HG03432 (cell line): ENCODE measurements around the gene LUC7L2.
"Not testable (repeated sequence)": the region's sequence is repeated elsewhere in the genome, so short reads cannot be mapped to it uniquely, and the experiment has no call there.

Experiments
- ATAC-seq: cut with Tn5 transposase; IDR thresholded peaks from one replicate; pipeline ENCODE4 v1.9.1; 2021; ENCODE audit warnings: mild to moderate bottlenecking, moderate library complexity; ENCODE audit not compliant: unreplicated experiment

Gene LUC7L2

GRCh38 chr7:139359366-139360209 lies at the start of gene LUC7L2:
Gene LUC7L2 (plus strand): TSS chr7:139359894. CDS start chr7:139360262, 368 bp downstream.
- peak; percentile 80 for ATAC-seq

DNA sequence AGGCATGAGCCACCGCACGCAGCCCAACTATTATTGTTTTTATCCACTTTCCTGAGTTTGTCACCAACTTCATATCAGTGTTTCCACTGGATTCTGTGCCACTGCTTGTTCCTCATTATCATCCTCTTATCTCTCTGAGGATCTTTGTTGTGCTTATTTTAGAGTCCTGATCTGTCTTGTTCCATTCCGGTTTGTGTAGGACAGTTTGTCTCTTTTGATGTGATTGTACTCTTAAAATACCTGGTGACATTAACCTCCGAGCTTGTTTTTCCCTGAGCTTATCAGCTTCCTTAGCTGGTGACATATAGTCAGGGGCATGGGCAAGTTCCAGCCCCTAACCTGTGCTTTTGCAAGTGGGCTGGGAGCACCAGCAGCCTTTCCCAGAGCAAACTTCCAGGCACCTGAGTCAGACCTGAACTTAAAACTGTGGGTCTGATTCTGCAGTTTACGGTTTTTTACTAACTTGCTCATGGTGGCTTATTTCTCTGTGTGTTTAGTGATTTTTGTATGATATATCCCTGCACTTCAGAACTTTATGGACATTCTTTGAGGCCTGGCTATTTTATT lies 41.7 kb upstream of the LUC7L2 start:
- no peak for ATAC-seq

- no peak for ATAC-seq
Measured at GRCh38 chr7:139321071-139321745, 38.5 kb upstream of the LUC7L2 start.

GRCh38 chr7:139324709-139325108 lies 35.0 kb upstream of the LUC7L2 start:
- ATAC-seq: not testable (repeated sequence)

- no peak for ATAC-seq
Measured at GRCh38 chr7:139328375-139328774, 31.3 kb upstream of the LUC7L2 start.

- no peak for ATAC-seq
Measured at GRCh38 chr7:139329119-139329518, 30.6 kb upstream of the LUC7L2 start.

DNA sequence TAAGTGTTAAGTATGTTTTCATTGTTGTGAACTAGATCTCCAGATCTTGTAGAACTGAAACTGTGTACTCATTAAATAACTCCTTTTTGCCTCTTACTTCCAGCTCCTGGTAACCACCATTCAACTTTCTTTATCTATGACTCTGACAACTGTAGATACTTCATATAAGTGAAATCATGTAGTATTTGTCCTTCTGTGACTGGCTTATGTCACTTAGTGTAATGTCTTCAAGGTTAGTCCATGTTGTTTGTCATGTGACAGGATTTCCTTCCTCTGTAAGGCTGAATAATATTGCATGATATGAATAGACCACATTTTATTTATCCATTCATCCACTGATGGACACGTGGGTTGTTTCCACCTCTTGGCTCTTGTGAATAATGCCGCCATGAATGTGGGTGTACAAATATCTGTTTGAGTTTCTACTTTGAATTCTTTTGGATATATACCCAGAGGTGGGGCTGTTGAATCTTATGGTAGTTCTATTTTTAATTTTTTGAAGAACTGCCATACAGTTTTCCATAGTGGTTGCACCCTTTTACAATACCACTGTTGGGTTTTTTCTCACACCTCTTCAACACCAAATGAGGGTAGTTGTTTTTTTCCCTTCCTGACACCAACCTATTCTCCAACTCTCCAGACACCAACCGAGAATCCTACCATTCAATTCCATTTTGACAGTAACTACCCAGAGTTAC lies 29.2 kb upstream of the LUC7L2 start:
- no peak for ATAC-seq

DNA sequence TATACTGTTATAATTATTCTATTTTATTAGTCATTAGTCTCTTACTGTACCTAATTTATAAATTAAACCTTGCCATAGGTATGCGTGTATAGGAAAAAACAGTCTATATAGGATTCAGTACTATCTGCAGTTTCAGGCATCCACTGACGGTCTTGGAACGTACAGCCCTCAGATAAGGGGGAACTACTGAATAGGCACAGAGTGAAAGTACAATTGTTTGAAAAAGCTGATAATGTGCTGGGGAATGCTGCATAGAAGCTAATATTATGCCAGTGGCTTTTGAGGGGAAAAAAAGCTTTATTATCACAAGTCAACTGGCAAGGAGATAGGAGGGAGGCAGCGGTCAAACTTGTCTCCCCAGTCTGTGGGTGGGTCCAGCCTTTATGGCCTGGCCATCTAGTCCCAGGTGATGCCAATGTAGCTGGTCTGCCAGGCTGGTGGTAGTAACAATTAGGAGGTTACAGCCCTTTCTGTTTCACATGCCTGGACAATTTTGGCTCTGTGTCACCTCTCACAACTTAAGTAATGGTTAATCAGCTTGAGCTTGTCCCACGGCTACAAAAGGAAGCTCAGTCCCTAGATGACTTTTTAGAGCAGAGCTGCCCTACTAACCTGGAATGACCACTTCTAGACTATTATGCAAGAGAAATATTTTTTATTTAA lies 26.9 kb upstream of the LUC7L2 start:
- ATAC-seq: no peak

GRCh38 chr7:139333443-139333842 lies 26.3 kb upstream of the LUC7L2 start:
- ATAC-seq: not testable (repeated sequence)

DNA sequence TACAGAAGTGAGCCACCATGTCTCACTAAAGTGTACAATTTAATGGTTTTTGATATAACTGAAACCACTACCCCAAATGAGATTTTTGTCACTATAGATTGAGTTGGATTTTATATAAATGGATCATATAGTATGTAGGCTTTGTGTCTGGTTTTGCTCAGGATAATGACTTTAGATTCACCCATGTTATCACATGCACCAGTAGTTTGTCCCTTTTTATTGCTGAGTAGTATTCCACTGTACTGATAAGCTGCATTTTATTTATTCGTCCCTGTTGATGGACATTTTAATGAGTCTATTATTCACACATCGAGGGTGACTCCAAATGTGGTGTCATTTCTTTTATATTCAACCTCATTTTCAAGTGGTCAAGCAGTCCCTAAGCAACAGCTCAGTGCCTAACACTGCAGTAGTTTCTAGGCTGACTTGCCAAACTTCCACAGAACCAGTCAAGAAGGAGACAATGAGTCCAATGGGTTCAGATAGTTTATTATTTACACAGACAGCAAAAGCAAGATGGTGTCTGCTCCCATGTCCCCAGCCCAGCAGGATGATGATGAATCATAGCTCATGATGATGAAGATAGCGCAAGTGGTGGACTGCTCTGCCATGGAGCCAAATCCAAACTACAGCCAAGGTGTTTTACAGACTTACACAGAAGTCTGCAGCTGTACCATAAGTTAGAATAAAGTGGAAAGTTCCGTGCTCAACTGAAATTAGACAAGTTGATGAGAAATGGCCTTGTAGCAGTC lies 25.1 kb upstream of the LUC7L2 start:
- ATAC-seq: no peak

DNA sequence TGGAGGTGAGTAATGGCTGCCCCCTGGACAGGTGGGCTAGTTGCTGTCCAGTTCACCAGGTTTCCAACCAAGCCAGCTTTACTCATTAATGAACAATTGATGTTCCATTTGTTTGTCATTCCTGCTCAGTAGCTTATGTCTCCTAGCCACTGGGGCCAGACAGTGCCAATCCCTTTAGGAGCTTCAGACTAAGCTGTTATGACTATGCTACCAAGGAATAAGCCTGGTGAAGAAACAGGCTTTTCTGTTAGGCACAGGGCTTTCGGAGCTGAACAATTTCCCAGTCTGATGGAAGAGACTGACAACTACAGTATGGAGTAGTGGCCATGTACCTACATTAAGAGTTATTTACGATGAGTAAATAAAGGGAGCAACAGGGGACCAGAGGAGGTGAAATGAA lies 20.7 kb upstream of the LUC7L2 start:
- ATAC-seq: no peak

GRCh38 chr7:139339698-139340036 lies 20.0 kb upstream of the LUC7L2 start:
- no peak for ATAC-seq

- ATAC-seq: peak; percentile 82
Measured at GRCh38 chr7:139340037-139340807, 19.5 kb upstream of the LUC7L2 start.

GRCh38 chr7:139340808-139341057 lies 19.0 kb upstream of the LUC7L2 start:
- ATAC-seq: no peak

GRCh38 chr7:139341058-139341775 lies 18.5 kb upstream of the LUC7L2 start, which contains the start of gene FMC1:
Gene FMC1 (plus strand): TSS chr7:139341337. CDS start chr7:139341385, 48 bp downstream.
- peak; percentile 55 for ATAC-seq

DNA sequence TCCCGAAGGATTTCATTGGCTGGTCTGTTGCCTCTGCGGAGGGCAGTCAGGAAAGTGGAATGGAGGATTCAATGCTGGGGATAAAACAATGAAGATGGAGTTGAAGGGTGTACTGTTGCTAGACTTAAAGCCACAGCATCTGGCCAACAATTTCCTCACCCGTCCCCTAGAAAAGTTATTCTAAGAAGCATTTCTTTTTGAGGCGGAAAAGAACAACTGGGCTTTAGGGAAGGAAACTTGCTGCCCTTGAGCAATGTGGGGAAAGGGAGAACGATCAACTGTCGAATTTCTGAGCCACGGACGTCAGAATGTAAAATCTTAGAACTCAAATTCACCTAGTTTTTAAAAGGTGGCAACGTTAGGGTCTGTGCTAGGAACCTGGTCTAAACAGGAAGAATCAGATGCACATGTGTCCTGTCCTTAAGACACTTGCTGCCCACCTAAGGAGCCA lies 17.9 kb upstream of the LUC7L2 start:
- ATAC-seq: no peak

DNA sequence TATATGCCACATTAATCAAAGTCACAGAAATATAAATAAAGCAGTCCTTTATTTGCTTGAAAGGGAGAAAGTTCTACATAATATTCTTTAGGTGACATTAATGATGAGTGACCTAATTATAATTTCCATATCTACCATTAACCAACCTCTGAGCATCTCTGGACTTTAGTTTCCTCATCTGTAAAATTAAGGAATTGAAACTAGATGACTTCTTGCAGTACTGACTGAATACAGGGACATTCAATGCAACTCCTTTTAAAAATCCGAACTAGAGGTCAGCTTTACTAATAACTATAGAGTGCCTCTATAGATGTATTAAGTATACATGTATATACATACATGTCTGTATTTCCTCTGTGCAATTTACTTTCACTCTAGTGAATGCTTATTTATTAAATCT lies 14.7 kb upstream of the LUC7L2 start:
- no peak for ATAC-seq

DNA sequence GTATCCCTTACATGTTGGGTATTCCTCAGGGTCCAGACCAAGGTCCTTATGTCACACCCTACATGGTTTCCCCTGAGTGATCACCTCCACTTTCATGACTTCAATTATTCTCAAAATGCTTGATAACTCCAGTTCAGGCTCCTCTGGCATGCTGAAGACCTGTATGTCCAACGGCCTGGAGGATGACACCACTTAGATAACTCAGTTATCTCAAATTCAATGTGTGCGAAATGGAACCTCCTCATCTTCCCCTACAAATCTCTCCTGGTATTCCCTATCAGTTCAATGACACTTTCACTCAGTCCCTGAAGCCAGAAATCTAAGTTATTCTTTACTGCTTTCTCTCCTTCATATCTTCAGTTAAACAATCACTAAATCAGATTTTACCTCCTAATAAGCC lies 8.7 kb upstream of the LUC7L2 start:
- ATAC-seq: no peak

- no peak for ATAC-seq
Measured at GRCh38 chr7:139354729-139355128, 5.0 kb upstream of the LUC7L2 start.
